ENCODE results near the gene C16orf78. TPM values are rescaled to one million over a fixed set of nuclear protein-coding genes. Genes with fewer than 3 reads are reported as not detected.

The C16orf78 gene
- polyA plus RNA-seq, 1 donor from 2014 or later, result not detected

DNA sequence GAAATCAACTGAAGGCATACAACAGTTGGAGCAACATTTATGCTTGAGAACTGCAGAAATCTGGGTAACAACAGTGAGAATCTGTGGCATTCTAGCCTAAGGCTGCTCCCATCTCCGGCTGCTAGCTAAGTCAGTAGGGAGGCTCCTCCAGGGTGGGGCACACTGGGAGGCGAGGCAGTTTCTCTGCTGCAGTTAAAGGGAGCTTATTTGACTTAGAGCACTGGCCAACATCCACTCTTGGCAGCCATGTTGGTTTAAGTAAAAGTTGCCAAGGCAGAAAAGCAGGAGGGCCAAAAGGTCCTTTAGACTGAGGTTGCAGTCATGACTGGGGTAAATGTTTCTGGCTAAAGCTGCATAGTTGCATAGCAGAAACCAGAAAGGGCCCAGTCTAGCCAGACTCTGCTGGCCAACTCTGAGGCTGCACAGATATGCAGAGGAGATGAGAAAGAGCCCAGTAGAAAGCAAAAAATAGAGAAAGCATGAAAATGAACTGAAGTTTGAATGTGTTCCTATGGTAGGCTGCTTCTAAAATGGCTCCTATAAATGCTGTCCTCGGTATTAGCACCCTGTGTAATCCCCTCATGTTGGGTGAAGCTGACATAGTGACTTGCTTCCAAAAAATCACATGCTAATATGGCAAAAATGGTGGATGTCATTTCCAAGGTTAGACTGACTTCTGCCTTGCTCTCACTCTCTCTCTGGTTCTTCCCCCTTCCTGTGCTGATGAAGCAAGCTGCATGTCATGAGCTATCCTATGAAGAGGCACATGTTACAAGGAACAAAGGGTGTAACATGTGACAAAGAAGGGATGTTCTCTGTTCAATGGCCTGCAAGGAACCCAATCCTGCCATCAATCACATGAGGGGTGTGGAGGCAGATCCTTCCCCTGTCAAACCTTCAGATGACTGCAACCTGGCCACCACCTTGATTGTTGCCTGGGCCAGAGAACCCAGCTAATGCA lies 3.7 kb upstream of the C16orf78 start:
- H3F3A ChIP-seq (ENCODE audit: insufficient read depth, low read length, poor library complexity, severe bottlenecking), result no peaks in the 10 kb centered on the region
- H3K79me2 ChIP-seq (replicated peaks; ENCODE audit: insufficient read depth, low read length), result no peaks in the 10 kb centered on the region
- H3K4me3 ChIP-seq (ENCODE audit: low read length), result no peak overlapping the region
- no peak overlapping the region for H3K9ac ChIP-seq (ENCODE audit: low read length)
- H3K27ac ChIP-seq (ENCODE audit: low read length), result no peak overlapping the region
- no peaks in the 10 kb centered on the region for H3K36me3 ChIP-seq (ENCODE audit: insufficient read depth, low read length)
- no peaks in the 10 kb centered on the region for H4K20me1 ChIP-seq (ENCODE audit: insufficient read depth)
- H3K9me3 ChIP-seq (ENCODE audit: low read length), result no peaks in the 10 kb centered on the region
- no peaks in the 10 kb centered on the region for H3K27me3 ChIP-seq (ENCODE audit: insufficient read depth, low read depth, low read length)
- H2AFZ ChIP-seq (ENCODE audit: low read depth, low read length), result no peak overlapping the region
- TF ChIP-seq MXI1 (conservative IDR thresholded peaks at IDR 0.05; ENCODE audit: poor library complexity, severe bottlenecking) (no peak), SMC3 (conservative IDR thresholded peaks at IDR 0.05; ENCODE audit: poor library complexity) (no peak), POLR2AphosphoS5 (IDR thresholded peaks at IDR 0.05) (no peak), TAF1 (IDR thresholded peaks at IDR 0.05; ENCODE audit: low read depth) (no peak), RAD21 (conservative IDR thresholded peaks at IDR 0.05) (no peak), EP300 (conservative IDR thresholded peaks at IDR 0.05; ENCODE audit: poor library complexity, severe bottlenecking) (no peak), EZH2 (IDR thresholded peaks at IDR 0.05; ENCODE audit: borderline replicate concordance, insufficient read depth, low read length, poor library complexity, severe bottlenecking) (no peak)
- TF ChIP-seq, protein P1, sequence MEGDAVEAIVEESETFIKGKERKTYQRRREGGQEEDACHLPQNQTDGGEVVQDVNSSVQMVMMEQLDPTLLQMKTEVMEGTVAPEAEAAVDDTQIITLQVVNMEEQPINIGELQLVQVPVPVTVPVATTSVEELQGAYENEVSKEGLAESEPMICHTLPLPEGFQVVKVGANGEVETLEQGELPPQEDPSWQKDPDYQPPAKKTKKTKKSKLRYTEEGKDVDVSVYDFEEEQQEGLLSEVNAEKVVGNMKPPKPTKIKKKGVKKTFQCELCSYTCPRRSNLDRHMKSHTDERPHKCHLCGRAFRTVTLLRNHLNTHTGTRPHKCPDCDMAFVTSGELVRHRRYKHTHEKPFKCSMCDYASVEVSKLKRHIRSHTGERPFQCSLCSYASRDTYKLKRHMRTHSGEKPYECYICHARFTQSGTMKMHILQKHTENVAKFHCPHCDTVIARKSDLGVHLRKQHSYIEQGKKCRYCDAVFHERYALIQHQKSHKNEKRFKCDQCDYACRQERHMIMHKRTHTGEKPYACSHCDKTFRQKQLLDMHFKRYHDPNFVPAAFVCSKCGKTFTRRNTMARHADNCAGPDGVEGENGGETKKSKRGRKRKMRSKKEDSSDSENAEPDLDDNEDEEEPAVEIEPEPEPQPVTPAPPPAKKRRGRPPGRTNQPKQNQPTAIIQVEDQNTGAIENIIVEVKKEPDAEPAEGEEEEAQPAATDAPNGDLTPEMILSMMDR (IDR thresholded peaks at IDR 0.05; ENCODE audit: poor library complexity, severe bottlenecking), result no peak
- TF ChIP-seq, protein P2, sequence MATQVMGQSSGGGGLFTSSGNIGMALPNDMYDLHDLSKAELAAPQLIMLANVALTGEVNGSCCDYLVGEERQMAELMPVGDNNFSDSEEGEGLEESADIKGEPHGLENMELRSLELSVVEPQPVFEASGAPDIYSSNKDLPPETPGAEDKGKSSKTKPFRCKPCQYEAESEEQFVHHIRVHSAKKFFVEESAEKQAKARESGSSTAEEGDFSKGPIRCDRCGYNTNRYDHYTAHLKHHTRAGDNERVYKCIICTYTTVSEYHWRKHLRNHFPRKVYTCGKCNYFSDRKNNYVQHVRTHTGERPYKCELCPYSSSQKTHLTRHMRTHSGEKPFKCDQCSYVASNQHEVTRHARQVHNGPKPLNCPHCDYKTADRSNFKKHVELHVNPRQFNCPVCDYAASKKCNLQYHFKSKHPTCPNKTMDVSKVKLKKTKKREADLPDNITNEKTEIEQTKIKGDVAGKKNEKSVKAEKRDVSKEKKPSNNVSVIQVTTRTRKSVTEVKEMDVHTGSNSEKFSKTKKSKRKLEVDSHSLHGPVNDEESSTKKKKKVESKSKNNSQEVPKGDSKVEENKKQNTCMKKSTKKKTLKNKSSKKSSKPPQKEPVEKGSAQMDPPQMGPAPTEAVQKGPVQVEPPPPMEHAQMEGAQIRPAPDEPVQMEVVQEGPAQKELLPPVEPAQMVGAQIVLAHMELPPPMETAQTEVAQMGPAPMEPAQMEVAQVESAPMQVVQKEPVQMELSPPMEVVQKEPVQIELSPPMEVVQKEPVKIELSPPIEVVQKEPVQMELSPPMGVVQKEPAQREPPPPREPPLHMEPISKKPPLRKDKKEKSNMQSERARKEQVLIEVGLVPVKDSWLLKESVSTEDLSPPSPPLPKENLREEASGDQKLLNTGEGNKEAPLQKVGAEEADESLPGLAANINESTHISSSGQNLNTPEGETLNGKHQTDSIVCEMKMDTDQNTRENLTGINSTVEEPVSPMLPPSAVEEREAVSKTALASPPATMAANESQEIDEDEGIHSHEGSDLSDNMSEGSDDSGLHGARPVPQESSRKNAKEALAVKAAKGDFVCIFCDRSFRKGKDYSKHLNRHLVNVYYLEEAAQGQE (IDR thresholded peaks at IDR 0.05; ENCODE audit: borderline replicate concordance), result no peak
- H3K9me2 ChIP-seq (ENCODE audit: insufficient read depth, low read length), result no peaks in the 10 kb centered on the region
- no peak overlapping the region for H3K4me2 ChIP-seq (ENCODE audit: low read length)

DNA sequence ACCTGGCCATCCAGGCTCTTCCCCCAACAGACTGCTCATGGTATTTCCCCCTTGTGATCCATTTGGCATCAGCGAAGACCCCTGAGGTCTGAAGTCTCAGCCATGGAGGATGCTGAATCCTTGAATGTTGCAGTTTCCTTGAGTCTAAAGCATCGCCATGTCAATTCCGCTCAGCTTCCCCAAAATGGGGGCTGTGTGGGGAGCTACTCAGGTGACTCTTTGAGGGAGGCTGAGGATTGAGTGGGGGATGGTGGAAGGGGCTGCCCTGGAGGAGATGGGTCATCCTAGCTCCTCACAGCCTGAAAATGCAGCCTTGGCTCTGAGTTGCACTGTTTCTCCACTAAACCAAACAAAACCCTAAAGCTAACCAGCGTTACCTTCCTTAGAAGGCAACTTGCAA lies 2.6 kb downstream of the C16orf78 start:
- no peak overlapping the region for H3K4me3 ChIP-seq (ENCODE audit: low read length)
- H3K27me3 ChIP-seq (ENCODE audit: insufficient read depth, low read depth, low read length), result no peaks in the 10 kb centered on the region
- H4K20me1 ChIP-seq (ENCODE audit: insufficient read depth), result no peaks in the 10 kb centered on the region
- no peaks in the 10 kb centered on the region for H3K9me2 ChIP-seq (ENCODE audit: insufficient read depth, low read length)
- no peaks in the 10 kb centered on the region for H3F3A ChIP-seq (ENCODE audit: insufficient read depth, low read length, poor library complexity, severe bottlenecking)
- TF ChIP-seq MXI1 (conservative IDR thresholded peaks at IDR 0.05; ENCODE audit: poor library complexity, severe bottlenecking) (no peak), SMC3 (conservative IDR thresholded peaks at IDR 0.05; ENCODE audit: poor library complexity) (no peak), EP300 (conservative IDR thresholded peaks at IDR 0.05; ENCODE audit: poor library complexity, severe bottlenecking) (no peak), POLR2AphosphoS5 (IDR thresholded peaks at IDR 0.05) (no peak), EZH2 (IDR thresholded peaks at IDR 0.05; ENCODE audit: borderline replicate concordance, insufficient read depth, low read length, poor library complexity, severe bottlenecking) (no peak), TAF1 (IDR thresholded peaks at IDR 0.05; ENCODE audit: low read depth) (no peak), RAD21 (conservative IDR thresholded peaks at IDR 0.05) (no peak)
- TF ChIP-seq, protein P2 (IDR thresholded peaks at IDR 0.05; ENCODE audit: borderline replicate concordance), result no peak
- TF ChIP-seq, protein P1 (IDR thresholded peaks at IDR 0.05; ENCODE audit: poor library complexity, severe bottlenecking), result no peak
- no peaks in the 10 kb centered on the region for H3K79me2 ChIP-seq (replicated peaks; ENCODE audit: insufficient read depth, low read length)
- no peaks in the 10 kb centered on the region for H3K36me3 ChIP-seq (ENCODE audit: insufficient read depth, low read length)
- H3K9me3 ChIP-seq (ENCODE audit: low read length), result no peaks in the 10 kb centered on the region
- no peak overlapping the region for H3K27ac ChIP-seq (ENCODE audit: low read length)
- no peak overlapping the region for H2AFZ ChIP-seq (ENCODE audit: low read depth, low read length)
- H3K9ac ChIP-seq (ENCODE audit: low read length), result no peak overlapping the region
- H3K4me2 ChIP-seq (ENCODE audit: low read length), result no peak overlapping the region

All from neural cell (in vitro differentiated cells).